PC-9 (cell line): ENCODE results near the gene PODXL. TPM values are rescaled to one million over a fixed set of nuclear protein-coding genes. Genes with fewer than 3 reads are reported as not detected.

Experiments used
- BruUV-seq: library from RNA; stranded (reverse); fragments of 400-500 nt; replicated peaks from 2 replicates; lab custom pipeline; 2021; lab: Mats Ljungman, UMichigan
- CTCF ChIA-PET: fragments of 300-600 bp; sonication (Branson Sonifier 250); formaldehyde crosslinking; loops from one replicate; lab custom pipeline; 2022; ENCODE audit warnings: antibody characterized with exemption; lab: Charles Lee
- POLR2A ChIA-PET: fragments of 300-600 bp; sonication (Branson Sonifier 250); formaldehyde crosslinking; loops from one replicate; lab custom pipeline; 2022; ENCODE audit warnings: antibody characterized with exemption; ENCODE audit not compliant: unreplicated experiment; lab: Charles Lee
- DNase-seq, 2 experiments: peaks; one replicate each; pipeline versions ENCODE4 v3.0.0 to v3.0.0-alpha.2; 2015 to 2022; ENCODE audit warnings: mixed read lengths in 1 of 2
- H2AFZ ChIP-seq: fragments of 200-600 bp; sonication (generic); 2 replicates; pipeline ENCODE4 v1.8.1; 2017; ENCODE audit warnings: antibody characterized with exemption
- H3F3A ChIP-seq: fragments of 200-600 bp; sonication (generic); 2 replicates; pipeline ENCODE4 v1.8.1; 2017; ENCODE audit warnings: antibody characterized with exemption, mild to moderate bottlenecking, low read depth; ENCODE audit not compliant: insufficient read depth
- H3K27ac ChIP-seq: fragments of 200-600 bp; sonication (generic); 2 replicates; pipeline ENCODE4 v1.6.1; 2016; ENCODE audit warnings: mixed run types
- H3K27me3 ChIP-seq: fragments of 200-600 bp; sonication (generic); 2 replicates; pipeline ENCODE4 v1.6.1; 2016; ENCODE audit warnings: low read depth, mixed run types; ENCODE audit not compliant: insufficient read depth
- H3K36me3 ChIP-seq: fragments of 200-600 bp; sonication (generic); 2 replicates; pipeline ENCODE4 v1.6.1; 2016; ENCODE audit warnings: low read depth, mixed run types
- H3K4me1 ChIP-seq: fragments of 200-600 bp; sonication (generic); replicated peaks from 2 replicates; pipeline ENCODE4 v1.6.1; 2016; ENCODE audit warnings: mixed run types; ENCODE audit not compliant: insufficient read depth
- H3K4me2 ChIP-seq: fragments of 200-600 bp; sonication (generic); 2 replicates; pipeline ENCODE4 v1.6.1; 2017; ENCODE audit warnings: mixed run types
- H3K4me3 ChIP-seq: fragments of 200-600 bp; sonication (generic); 2 replicates; pipeline ENCODE4 v1.6.1; 2016; ENCODE audit warnings: mixed run types
- H3K79me2 ChIP-seq: fragments of 200-600 bp; sonication (generic); 2 replicates; pipeline ENCODE4 v1.6.1; 2017; ENCODE audit warnings: low read depth, mixed run types
- H3K9me2 ChIP-seq: fragments of 200-600 bp; sonication (generic); 2 replicates; pipeline ENCODE4 v1.8.1; 2017; ENCODE audit warnings: mild to moderate bottlenecking; ENCODE audit not compliant: insufficient read depth
- H3K9me3 ChIP-seq: fragments of 200-600 bp; sonication (generic); 2 replicates; pipeline ENCODE4 v1.8.1; 2016; ENCODE audit warnings: low read depth; ENCODE audit not compliant: insufficient read depth
- H4K20me1 ChIP-seq: fragments of 200-600 bp; sonication (generic); 2 replicates; pipeline ENCODE4 v1.8.1; 2017; ENCODE audit not compliant: insufficient read depth
- CTCF ChIP-seq: fragments of 200-600 bp; sonication (generic); conservative IDR thresholded peaks from 2 replicates; pipeline ENCODE4 v1.6.1; 2017; ENCODE audit warnings: mixed run types, antibody characterized with exemption, mild to moderate bottlenecking, moderate library complexity
- EZH2 ChIP-seq: fragments of 200-600 bp; sonication (generic); IDR thresholded peaks from 2 replicates; pipeline ENCODE4 v1.8.0; 2017; ENCODE audit warnings: antibody characterized with exemption, low read depth
- intact Hi-C: fragments of 100-400 bp; cut with micrococcal nuclease; formaldehyde crosslinking; loops from one replicate; pipeline ENCODE4 v1.10.0; 2022; ENCODE audit not compliant: unreplicated experiment
- total RNA-seq: library from RNA; stranded (reverse); gene quantifications from 2 replicates; pipeline ENCODE4 v1.2.3, GENCODE V29; 2021

The PODXL gene
- total RNA-seq, 1 experiment from 2014 or later: 75.3 TPM

- peaks cover 3% of the 10 kb centered on the region; the same call in 1 of the 2 replicates for H4K20me1 ChIP-seq
- H3K79me2 ChIP-seq: no peaks in the 10 kb centered on the region
- peaks cover 18% of the 10 kb centered on the region for H3K36me3 ChIP-seq
- TF ChIP-seq EZH2 (no peak), CTCF (no peak)
- ChIA-PET POLR2A (interaction anchor here (0.5 kb wide), 1 partner anchor 394 kb away, joined by 10 read pairs; no protein-coding TSS in a partner anchor), CTCF (interaction anchor here (0.6 kb wide), 1 partner anchor 78 kb away, joined by 12 read pairs; no protein-coding TSS in a partner anchor)
- H3K27ac ChIP-seq: no peak overlapping the region
- no peaks in the 10 kb centered on the region for H3K9me3 ChIP-seq
- H3K4me1 ChIP-seq: no peaks in the 10 kb centered on the region
- intact Hi-C loops: no loop called here
- H3F3A ChIP-seq: peaks cover 44% of the 10 kb centered on the region
- no peaks in the 10 kb centered on the region for H3K9me2 ChIP-seq
- DNase-seq: no peak
- no peak overlapping the region for H2AFZ ChIP-seq
- BruUV-seq: TSS peak; percentile 18
- no peaks in the 10 kb centered on the region for H3K27me3 ChIP-seq
- H3K4me3 ChIP-seq: no peak overlapping the region
- no peak overlapping the region for H3K4me2 ChIP-seq
Measured at GRCh38 chr7:131501930-131502685, 54.3 kb downstream of the PODXL start.

DNA sequence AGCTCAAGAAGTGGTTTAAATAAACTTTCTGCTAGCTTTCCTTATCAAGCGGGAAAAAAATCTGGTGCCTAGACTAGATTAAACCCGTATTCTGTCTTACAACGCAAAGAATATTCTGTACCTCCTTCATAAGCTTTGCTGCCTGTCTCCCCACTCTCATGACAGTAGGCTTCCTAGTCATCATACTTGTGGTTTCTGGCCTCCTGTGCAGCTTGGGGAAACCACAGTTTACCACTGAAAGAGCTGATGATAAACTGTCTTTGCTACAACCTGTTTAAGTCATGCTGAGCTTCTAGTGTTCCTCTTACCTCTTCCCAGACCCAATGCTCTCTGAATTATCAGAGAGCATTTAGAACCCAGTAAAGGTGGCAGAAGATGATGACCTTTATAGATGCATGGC lies 55.0 kb downstream of the PODXL start:
- Histone ChIP-seq H3K4me3 (no peak overlapping the region), H3K36me3 (peaks cover 15% of the 10 kb centered on the region), H3K9me2 (no peaks in the 10 kb centered on the region), H3F3A (peaks cover 49% of the 10 kb centered on the region), H3K27ac (no peak overlapping the region), H3K79me2 (no peaks in the 10 kb centered on the region), H3K27me3 (no peaks in the 10 kb centered on the region), H3K4me1 (no peaks in the 10 kb centered on the region), H3K4me2 (no peak overlapping the region), H4K20me1 (peaks cover 3% of the 10 kb centered on the region; the same call in 1 of the 2 replicates), H3K9me3 (no peaks in the 10 kb centered on the region), H2AFZ (no peak overlapping the region)
- no TSS peak for BruUV-seq
- no peak for DNase-seq
- ChIA-PET POLR2A (interaction anchor here (0.7 kb wide), 1 partner anchor 9 kb away, joined by 4 read pairs; no protein-coding TSS in a partner anchor), CTCF (no interaction called here)
- intact Hi-C loops: no loop called here
- TF ChIP-seq EZH2 (no peak), CTCF (no peak)

DNA sequence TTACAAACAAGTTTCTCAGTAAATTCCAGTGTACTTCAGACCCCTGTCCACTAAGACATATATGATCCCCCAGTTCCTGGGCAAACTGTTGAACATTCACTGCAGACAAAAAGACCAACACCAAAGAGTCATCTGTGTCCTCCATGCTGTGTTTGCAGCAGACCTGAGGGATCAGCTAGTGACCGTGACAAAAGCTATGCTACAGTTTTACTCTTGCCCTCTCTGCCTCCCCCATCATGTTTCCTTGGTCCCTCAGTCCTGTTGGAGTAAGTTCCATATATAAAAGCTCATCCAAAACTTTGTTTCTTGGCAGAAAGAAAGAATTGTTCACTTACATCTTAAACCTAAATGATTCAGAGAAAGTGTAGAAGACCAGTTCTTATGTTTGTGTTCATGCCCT lies 56.1 kb downstream of the PODXL start:
- no peak overlapping the region for H3K27ac ChIP-seq
- DNase-seq: no peak
- no peak overlapping the region for H3K4me2 ChIP-seq
- H3K4me1 ChIP-seq: no peaks in the 10 kb centered on the region
- H3K27me3 ChIP-seq: no peaks in the 10 kb centered on the region
- H3K9me2 ChIP-seq: no peaks in the 10 kb centered on the region
- peaks cover 3% of the 10 kb centered on the region; the same call in 1 of the 2 replicates for H4K20me1 ChIP-seq
- no TSS peak for BruUV-seq
- no peak overlapping the region for H2AFZ ChIP-seq
- no peak overlapping the region for H3K4me3 ChIP-seq
- no peaks in the 10 kb centered on the region for H3K9me3 ChIP-seq
- peaks cover 15% of the 10 kb centered on the region for H3K36me3 ChIP-seq
- peaks cover 60% of the 10 kb centered on the region for H3F3A ChIP-seq
- H3K79me2 ChIP-seq: no peaks in the 10 kb centered on the region
- TF ChIP-seq CTCF: no peak
- no peak for TF ChIP-seq EZH2
- ChIA-PET POLR2A (no interaction called here), CTCF (no interaction called here)
- intact Hi-C loops: no loop called here
